ENCODE results near the gene MEOX2. TPM values are rescaled to one million over a fixed set of nuclear protein-coding genes. Genes with fewer than 3 reads are reported as not detected.

Gene MEOX2
- total RNA-seq, 1 donor from 2014 or later, result 1.7 TPM

DNA sequence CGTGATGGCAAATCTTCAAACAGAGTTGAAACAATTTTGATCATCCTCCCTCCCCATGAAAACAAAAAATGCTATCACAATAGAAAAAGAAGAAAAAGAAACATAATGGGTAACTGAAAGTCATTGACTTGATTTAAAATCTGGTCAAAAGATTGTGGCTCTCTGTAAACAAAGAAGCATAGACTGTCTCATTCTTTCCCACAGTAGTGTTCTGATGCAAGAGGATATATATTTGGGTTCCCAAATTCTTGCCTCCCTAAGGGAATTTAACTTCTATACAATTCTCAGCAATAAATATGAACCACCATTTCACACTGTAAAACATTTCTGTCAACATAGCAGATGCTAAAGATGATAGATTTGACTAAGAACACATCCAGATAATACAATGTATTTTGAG, 32.8 kb upstream of the MEOX2 start:
- TF ChIP-seq POLR2AphosphoS5 (IDR thresholded peaks at IDR 0.05; ENCODE audit: insufficient read depth in 1 of 2, low read depth in 1 of 2), result no peak
- TF ChIP-seq POLR2A (IDR thresholded peaks at IDR 0.05), result no peak
- TF ChIP-seq, protein P1, sequence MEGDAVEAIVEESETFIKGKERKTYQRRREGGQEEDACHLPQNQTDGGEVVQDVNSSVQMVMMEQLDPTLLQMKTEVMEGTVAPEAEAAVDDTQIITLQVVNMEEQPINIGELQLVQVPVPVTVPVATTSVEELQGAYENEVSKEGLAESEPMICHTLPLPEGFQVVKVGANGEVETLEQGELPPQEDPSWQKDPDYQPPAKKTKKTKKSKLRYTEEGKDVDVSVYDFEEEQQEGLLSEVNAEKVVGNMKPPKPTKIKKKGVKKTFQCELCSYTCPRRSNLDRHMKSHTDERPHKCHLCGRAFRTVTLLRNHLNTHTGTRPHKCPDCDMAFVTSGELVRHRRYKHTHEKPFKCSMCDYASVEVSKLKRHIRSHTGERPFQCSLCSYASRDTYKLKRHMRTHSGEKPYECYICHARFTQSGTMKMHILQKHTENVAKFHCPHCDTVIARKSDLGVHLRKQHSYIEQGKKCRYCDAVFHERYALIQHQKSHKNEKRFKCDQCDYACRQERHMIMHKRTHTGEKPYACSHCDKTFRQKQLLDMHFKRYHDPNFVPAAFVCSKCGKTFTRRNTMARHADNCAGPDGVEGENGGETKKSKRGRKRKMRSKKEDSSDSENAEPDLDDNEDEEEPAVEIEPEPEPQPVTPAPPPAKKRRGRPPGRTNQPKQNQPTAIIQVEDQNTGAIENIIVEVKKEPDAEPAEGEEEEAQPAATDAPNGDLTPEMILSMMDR (IDR thresholded peaks at IDR 0.05), result no peak
- Histone ChIP-seq H3K27ac (no peak overlapping the region), H3K27me3 (no peaks in the 10 kb centered on the region), H3K9me3 (no peaks in the 10 kb centered on the region), H3K36me3 (no peaks in the 10 kb centered on the region), H3K4me3 (no peak overlapping the region), H3K4me1 (no peaks in the 10 kb centered on the region)
- intact Hi-C loops (cut with DNase I), result no loop called here
- no peak for DNase-seq (ENCODE audit: extremely low spot score in 2 of 2)

DNA sequence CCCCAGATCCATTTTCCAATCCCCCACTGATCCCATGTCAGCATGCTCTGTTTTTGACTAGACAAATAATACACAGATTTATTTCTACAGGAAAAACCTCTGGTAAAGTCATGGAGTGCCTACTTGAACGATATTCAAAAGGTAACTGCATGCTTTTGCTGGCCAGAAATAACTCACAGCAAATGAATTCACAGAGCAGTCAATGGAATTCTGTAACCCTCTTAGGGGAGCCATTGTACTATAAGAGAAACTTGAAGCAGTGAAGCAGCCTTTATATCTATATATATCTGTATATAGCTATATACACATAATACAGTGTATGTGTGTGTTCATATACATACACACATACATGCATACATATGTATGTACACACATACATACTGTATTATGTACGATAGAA, 29.0 kb upstream of the MEOX2 start:
- Histone ChIP-seq H3K27ac (no peak overlapping the region), H3K9me3 (no peaks in the 10 kb centered on the region), H3K4me3 (no peak overlapping the region), H3K27me3 (no peaks in the 10 kb centered on the region), H3K4me1 (no peaks in the 10 kb centered on the region), H3K36me3 (no peaks in the 10 kb centered on the region)
- DNase-seq (ENCODE audit: extremely low spot score in 2 of 2), result no peak
- TF ChIP-seq POLR2A (IDR thresholded peaks at IDR 0.05) (no peak), POLR2AphosphoS5 (IDR thresholded peaks at IDR 0.05; ENCODE audit: insufficient read depth in 1 of 2, low read depth in 1 of 2) (no peak)
- TF ChIP-seq, protein P1 (IDR thresholded peaks at IDR 0.05), result no peak
- intact Hi-C loops (cut with DNase I), result no loop called here

DNA sequence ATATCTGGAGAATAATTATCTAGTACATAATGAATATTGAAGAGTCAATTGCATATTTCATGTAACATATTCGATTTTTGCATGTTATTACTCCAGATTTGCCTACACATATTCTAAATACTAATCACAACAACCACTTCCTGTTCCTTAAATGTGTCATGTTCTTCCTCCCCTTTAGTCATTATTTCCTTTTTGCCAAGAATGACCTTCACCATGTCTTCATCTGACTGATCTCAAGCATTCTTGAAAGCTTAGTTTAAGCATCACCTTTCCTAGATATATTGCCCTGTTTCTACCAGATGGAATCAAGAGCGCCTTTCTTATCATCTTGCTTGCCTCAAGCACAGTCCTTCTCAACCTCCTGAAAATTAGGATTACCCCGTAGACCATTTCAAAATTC, 23.5 kb upstream of the MEOX2 start:
- no peaks in the 10 kb centered on the region for H3K4me1 ChIP-seq
- intact Hi-C loops (cut with DNase I), result no loop called here
- no peak for TF ChIP-seq POLR2A (IDR thresholded peaks at IDR 0.05)
- TF ChIP-seq, protein P1 (IDR thresholded peaks at IDR 0.05), result no peak
- no peak overlapping the region for H3K27ac ChIP-seq
- no peak for DNase-seq (ENCODE audit: extremely low spot score in 2 of 2)
- H3K9me3 ChIP-seq, result no peaks in the 10 kb centered on the region
- no peak overlapping the region for H3K4me3 ChIP-seq
- H3K36me3 ChIP-seq, result no peaks in the 10 kb centered on the region
- no peaks in the 10 kb centered on the region for H3K27me3 ChIP-seq

DNA sequence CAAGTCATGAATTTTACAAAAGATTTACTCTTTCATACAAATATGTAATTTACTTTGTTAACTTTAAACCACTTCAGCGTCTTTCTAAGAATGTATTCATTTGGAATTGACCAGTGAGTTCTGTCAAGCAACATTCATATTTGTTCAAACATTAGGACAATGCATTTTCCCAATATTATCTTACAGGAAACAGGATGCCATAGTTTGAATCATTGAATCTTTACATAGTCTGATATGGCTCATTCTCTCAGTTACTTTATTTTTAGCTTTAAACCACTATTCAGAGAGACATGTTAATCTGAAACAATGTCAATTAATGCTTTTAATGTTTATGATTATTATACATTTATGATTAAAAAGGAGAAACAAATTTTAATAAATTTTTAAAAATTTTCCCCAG, 21.1 kb upstream of the MEOX2 start:
- no peaks in the 10 kb centered on the region for H3K4me1 ChIP-seq
- H3K27ac ChIP-seq, result no peak overlapping the region
- intact Hi-C loops (cut with DNase I), result no loop called here
- no peaks in the 10 kb centered on the region for H3K27me3 ChIP-seq
- no peak overlapping the region for H3K4me3 ChIP-seq
- TF ChIP-seq POLR2AphosphoS5 (IDR thresholded peaks at IDR 0.05; ENCODE audit: insufficient read depth in 1 of 2, low read depth in 1 of 2) (no peak), POLR2A (IDR thresholded peaks at IDR 0.05) (no peak)
- TF ChIP-seq, protein P1 (IDR thresholded peaks at IDR 0.05), result no peak
- DNase-seq (ENCODE audit: extremely low spot score in 2 of 2), result no peak
- H3K36me3 ChIP-seq, result no peaks in the 10 kb centered on the region
- no peaks in the 10 kb centered on the region for H3K9me3 ChIP-seq

DNA sequence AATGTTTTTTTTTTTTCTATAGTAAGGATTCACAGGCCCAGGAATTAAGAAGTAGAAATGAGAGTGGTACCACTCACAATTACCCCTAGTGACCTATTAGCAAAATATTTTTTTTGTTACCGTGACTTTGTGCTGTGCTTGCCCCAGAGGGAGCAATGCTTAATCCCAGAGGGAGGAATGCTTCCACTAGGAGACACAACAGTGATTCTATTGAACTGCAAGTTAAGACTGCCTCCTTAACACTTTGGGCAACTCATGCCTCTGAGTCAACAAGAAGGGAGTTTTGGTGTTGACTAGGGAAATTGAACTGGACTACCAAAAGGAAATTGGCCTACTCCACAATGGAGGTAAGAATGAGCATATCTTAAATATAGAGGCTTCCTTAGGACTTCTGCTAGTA, 17.2 kb upstream of the MEOX2 start:
- Histone ChIP-seq H3K27ac (no peak overlapping the region), H3K4me3 (no peak overlapping the region), H3K9me3 (no peaks in the 10 kb centered on the region), H3K36me3 (no peaks in the 10 kb centered on the region), H3K4me1 (no peaks in the 10 kb centered on the region), H3K27me3 (no peaks in the 10 kb centered on the region)
- no peak for DNase-seq (ENCODE audit: extremely low spot score in 2 of 2)
- intact Hi-C loops (cut with DNase I), result no loop called here
- TF ChIP-seq, protein P1 (IDR thresholded peaks at IDR 0.05), result no peak
- no peak for TF ChIP-seq POLR2AphosphoS5 (IDR thresholded peaks at IDR 0.05; ENCODE audit: insufficient read depth in 1 of 2, low read depth in 1 of 2)
- TF ChIP-seq POLR2A (IDR thresholded peaks at IDR 0.05), result no peak

All from vagina (tissue), 2 donors.